Measurements from ENCODE around the gene SOX2. TPM values are rescaled to one million over a fixed set of nuclear protein-coding genes. Genes with fewer than 3 reads are reported as not detected.

SOX2 gene
- total RNA-seq, 1 donor from 2014 or later: not detected

DNA sequence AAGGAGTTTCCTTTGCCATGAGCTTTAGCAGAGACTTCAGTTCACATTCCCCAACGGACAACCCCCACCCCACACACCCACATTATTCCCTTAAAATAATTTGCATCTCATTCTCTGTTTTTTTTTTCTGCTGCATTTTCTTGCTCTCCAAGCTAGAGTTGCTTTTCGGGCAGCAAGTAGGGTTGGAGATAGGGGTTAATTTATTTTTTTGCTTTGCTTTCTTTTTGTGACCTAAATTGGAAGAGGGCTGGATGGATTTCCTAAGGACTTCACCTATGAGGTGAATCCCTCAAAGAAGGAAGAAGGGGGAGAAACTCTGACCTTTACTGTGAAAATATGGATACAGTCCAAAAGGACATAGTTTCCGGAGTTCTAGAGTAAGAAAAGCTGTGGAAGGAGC, 6.6 kb downstream of the SOX2 start:
- Mint-ChIP-seq H3K36me3 (no peaks in the 10 kb centered on the region), H3K4me1 (no peaks in the 10 kb centered on the region), H3K4me3 (no peak overlapping the region), H3K9me3 (no peaks in the 10 kb centered on the region), H3K27ac (no peak overlapping the region), H3K27me3 (ENCODE audit: low read depth) (peaks cover 99% of the 10 kb centered on the region)
- DNase-seq (ENCODE audit: low spot score in 2 of 2, unreplicated experiment in 2 of 2): no peak
- no peak for TF ChIP-seq CTCF (IDR thresholded peaks at IDR 0.05; ENCODE audit: unreplicated experiment)

DNA sequence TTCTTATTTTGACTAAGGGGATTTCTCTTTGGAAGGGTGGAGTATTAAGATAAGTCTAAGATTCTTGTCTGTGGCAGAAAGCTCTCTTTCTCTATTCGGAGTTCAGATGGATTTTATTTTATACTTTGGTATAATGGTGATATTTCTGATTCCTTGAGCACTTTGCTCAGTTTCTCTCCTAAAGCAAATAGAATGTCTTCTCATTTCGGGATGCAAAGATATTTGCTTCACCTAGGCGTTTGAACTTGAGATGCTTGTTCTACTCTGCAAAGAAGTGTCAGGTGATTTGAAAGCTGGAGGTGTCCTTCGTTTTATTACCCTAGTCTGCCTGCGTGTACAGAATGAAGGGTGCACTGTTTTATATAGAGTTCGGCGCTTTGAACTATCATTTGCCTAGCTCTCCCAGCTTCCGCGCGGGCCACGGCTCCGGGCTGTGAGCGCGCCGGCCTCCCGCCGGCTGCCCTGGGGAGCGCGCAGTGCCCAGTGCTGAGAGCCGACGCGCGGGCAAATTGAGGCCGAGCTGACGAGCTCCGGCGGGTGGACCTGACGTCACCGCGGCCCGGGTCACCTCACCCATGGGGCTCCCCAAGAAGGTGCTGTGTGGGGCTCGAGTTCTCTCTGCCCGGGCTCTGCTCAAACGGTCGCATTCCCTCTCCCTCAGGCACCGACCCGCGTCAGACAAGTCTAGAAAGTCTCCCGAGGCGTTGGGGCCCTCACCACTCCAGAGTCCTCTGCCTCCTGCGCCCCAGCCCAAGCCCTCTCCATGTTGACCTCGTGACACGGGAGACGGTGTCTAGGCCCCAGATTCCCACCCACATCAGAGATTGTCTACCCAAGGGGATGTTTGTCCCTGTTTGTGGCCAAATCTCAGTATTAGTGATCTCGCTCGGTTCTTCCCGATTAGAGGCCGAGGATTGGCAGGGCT, 7.5 kb downstream of the SOX2 start:
- Mint-ChIP-seq H3K9me3 (no peaks in the 10 kb centered on the region), H3K4me1 (no peaks in the 10 kb centered on the region), H3K27me3 (ENCODE audit: low read depth) (peaks cover 99% of the 10 kb centered on the region), H3K36me3 (no peaks in the 10 kb centered on the region), H3K27ac (no peak overlapping the region), H3K4me3 (no peak overlapping the region)
- TF ChIP-seq CTCF (IDR thresholded peaks at IDR 0.05; ENCODE audit: unreplicated experiment): no peak
- no peak for DNase-seq (ENCODE audit: low spot score in 2 of 2, unreplicated experiment in 2 of 2)

GRCh38 chr3:181719991-181720680, 8.4 kb downstream of the SOX2 start:
- no peak for DNase-seq (ENCODE audit: low spot score in 2 of 2, unreplicated experiment in 2 of 2)
- Mint-ChIP-seq H3K4me1 (no peaks in the 10 kb centered on the region), H3K4me3 (no peak overlapping the region), H3K27me3 (ENCODE audit: low read depth) (peaks cover 99% of the 10 kb centered on the region), H3K36me3 (no peaks in the 10 kb centered on the region), H3K27ac (no peak overlapping the region), H3K9me3 (no peaks in the 10 kb centered on the region)
- no peak for TF ChIP-seq CTCF (IDR thresholded peaks at IDR 0.05; ENCODE audit: unreplicated experiment)

DNA sequence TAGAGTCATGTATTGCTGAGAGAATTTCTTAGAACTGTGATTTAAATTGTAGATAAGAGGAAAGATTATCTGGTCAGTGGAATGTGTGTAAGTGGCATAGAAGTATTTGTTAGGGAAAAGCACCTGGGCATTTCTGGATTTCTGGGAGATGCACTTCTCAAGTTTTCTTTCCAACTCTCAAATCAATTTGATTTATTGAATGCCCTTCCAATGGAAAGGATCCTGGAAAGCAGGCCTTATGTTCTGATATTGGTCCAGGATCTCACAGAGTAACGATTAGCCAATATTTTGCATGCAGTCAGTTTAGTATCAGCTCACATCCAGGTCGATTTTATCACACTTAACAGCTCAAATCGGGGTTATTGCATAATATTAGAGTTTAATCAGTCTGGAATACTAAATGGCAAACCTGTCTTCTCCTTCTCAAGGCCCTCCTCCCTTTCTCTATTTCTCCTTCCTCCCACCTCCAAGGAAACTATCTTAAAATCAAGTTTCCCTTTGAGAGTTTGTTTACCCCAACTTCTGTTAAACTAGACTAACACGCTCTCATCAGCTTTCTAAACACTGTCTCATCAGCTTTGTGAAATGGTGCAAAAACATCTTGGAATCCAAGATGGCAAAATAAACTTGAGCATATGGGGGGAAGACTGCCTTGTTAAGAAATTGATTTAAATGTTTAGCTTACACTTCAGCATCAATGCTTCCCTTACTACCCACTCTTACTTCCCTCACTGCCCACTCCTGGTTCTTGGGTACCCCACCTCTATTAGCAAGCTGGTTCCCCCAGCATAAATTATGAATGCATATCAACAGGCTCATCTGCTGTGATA, 9.5 kb downstream of the SOX2 start:
- H3K9me3 Mint-ChIP-seq: no peaks in the 10 kb centered on the region
- TF ChIP-seq CTCF (IDR thresholded peaks at IDR 0.05; ENCODE audit: unreplicated experiment): no peak
- no peak for DNase-seq (ENCODE audit: low spot score in 2 of 2, unreplicated experiment in 2 of 2)
- peaks cover 2% of the 10 kb centered on the region for H3K4me1 Mint-ChIP-seq
- no peaks in the 10 kb centered on the region for H3K36me3 Mint-ChIP-seq
- no peak overlapping the region for H3K4me3 Mint-ChIP-seq
- H3K27ac Mint-ChIP-seq: no peak overlapping the region
- H3K27me3 Mint-ChIP-seq (ENCODE audit: low read depth): peaks cover 98% of the 10 kb centered on the region

DNA sequence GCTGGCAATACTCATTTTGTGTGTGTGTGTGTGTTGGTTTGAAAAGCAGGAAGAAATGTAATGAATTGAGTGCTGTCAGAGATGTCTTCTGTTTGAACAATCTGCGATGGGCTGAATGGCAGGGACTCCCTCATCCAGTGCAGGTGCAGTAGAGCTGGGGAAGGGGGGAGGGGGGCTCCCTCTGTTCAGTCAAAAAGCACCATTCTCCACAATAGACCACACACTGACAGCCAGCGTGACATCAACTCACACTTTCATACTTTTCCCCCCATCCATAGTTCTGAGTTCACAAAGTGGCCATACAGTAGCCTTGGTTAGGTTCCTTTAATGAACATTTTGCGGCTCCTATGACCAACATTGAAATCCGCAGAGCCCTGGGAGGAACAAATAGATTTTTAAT, 10.4 kb downstream of the SOX2 start:
- Mint-ChIP-seq H3K27ac (no peak overlapping the region), H3K4me3 (no peak overlapping the region), H3K4me1 (peaks cover 8% of the 10 kb centered on the region), H3K9me3 (no peaks in the 10 kb centered on the region), H3K27me3 (ENCODE audit: low read depth) (peaks cover 98% of the 10 kb centered on the region), H3K36me3 (no peaks in the 10 kb centered on the region)
- TF ChIP-seq CTCF (IDR thresholded peaks at IDR 0.05; ENCODE audit: unreplicated experiment): no peak
- no peak for DNase-seq (ENCODE audit: low spot score in 2 of 2, unreplicated experiment in 2 of 2)

All from mesothelial cell of epicardium (in vitro differentiated cells).